Activated CD4-positive, alpha-beta T cell treated with anti-CD3 and anti-CD28 coated beads, Interleukin-2, Interleukin-4, amounts not matched to agents 100 ng/mL and 50 ng/mL, durations not matched to agents 16 hours and 8 hours (primary cell): Measurements from ENCODE around the gene RANBP3.
"Not testable (repeated sequence)": the region's sequence is repeated elsewhere in the genome, so short reads cannot be mapped to it uniquely, and the experiment has no call there.

Source experiments
- DNase-seq: peaks from one replicate; pipeline ENCODE4 v3.0.0-alpha.2; 2020; ENCODE audit warnings: low spot score

RANBP3 gene

GRCh38 chr19:6006070-6006446, 28.1 kb upstream of the RANBP3 start:
- DNase-seq: not testable (repeated sequence)

DNA sequence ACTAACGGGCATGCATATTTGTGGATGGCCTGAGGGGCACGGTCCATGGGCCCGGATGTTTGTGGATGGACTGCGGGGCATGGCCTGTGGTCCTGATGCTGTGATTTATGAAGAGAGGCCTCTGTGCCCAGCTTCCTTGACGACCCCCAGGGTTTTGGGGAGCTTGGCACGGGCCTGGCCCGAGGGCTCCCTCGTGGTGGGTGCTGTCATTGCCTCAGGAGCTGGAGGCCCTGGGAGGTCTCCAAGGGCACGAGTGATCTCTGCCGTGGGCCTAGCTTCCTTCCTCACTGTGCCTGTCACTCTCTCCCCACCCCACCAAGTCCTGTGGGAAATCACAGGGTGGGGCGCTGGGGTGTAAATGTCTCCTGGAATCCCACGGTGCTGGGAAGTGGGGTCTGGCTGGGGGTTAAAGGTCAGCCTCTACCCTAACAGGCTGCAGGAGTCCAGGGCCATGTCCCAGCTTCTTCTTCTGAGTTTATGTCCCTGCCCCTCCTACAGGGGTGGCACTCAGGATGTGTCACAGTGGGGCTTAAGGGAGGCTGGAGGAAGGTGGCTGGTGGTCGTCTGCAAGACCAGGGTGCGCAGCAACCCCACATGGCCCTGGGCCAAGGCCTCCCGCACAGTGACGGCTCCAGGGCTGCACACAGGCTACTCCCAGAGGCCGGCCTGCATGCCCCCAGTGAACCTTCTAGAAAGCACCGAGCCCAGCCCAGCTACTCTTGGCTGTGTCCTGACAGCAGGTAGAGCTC, 27.6 kb upstream of the RANBP3 start:
- no peak for DNase-seq

- no peak for DNase-seq
Observed at GRCh38 chr19:6003976-6004375, 26.0 kb upstream of the RANBP3 start.

DNA sequence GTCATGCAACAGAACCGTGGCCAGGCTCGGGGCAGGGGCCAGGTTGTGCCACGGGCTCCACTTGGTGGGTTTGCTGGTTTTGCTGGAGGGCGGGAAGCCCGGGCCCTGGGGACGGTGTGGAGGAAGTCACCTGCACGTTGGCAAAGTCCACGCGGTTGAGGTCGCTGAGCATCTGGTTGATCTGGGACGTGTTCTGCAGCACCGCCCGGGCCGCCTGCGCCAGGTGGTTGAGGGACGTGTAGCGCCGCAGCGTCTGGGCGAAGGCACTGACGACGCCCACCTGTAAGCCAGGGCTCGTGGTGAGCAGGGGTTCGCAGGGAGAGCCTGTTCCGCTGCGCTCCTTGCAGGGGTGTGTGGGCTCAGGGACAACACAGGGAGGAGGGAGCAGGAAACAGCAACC, 24.7 kb upstream of the RANBP3 start:
- DNase-seq: no peak

DNA sequence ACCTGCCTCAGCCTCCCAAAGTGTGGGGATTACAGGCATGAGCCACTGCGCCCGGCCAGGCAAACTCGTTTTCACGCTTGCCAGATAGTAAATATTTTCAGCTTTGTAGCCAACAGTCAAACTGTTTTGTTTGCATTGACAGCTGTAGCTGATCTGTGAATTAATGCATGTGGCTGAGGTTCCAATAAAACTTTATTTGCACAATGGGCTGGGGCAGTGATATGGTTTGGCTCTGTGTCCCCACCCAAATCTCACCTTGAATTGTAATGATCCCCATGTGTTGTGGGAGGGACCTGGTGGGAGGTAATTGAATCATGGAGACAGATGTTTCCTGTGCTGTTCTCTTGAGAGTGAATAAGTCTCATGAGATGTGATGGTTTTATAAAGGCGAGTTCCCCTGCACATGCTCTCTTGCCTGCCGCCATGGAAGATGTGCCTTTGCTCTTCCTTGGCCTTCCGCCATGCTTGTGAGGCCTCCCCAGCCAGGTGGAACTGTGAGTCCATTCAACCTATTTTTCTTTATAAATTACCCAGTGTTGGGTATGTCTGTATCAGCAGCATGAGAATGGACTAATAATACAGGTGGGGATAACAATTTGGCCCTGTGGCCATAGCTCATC, 22.4 kb upstream of the RANBP3 start:
- no peak for DNase-seq

- no peak for DNase-seq
Observed at GRCh38 chr19:5999693-6000092, 21.8 kb upstream of the RANBP3 start.

- no peak for DNase-seq
Observed at GRCh38 chr19:5997371-5997770, 19.4 kb upstream of the RANBP3 start.

DNA sequence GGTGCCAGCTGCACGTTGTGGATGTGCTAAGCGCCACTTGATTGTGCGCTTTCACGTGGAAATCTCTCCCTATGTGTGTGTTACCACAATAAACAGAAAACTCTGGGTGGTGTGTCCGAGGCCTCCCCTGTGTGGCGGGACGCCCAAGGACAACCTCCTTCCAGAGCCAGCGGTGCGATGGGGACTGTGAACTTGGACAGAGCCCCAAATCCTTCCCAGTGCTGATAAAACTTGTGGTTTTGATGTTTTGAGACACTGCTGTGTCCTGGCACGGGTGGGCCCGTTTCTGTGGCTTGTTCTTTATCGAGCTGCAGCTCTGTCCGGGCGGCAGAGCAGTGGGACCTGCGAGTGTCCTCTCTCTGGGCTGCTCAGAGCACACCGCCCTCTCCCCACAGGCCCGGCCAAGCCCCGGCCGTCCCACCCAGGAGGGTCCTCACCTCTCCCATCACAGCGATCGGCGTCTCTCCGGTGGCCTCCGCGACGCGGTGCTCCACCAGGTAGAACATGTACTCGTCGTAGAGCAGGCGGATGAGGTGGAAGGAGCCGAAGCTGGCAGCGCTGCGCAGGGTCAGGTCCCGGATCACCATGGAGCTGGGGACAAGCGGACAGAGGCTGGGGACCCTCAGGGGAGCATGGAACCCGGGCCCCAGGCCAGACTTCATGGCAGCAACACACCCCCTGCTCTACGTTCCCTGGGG, 18.8 kb upstream of the RANBP3 start:
- DNase-seq: no peak

DNA sequence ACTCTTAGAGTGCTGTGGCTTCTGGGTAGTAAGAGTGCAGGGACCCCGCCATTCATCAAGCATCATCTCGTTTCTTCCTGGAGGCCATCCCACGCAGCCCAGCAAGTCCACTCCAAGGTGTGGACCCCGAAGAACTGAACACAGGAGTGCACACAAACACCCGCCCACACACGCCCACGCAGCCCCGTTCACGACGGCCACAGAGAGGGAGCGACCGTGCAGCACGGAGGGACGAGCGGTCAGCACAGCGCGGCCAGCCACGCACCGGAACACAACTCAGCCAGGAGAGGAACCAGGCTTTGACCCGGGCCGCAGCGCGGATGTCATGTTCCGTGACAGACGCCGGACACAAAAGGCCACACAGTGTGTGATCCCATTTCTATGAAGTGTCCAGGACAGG, 18.2 kb upstream of the RANBP3 start:
- DNase-seq: no peak

GRCh38 chr19:5995606-5996005, 17.7 kb upstream of the RANBP3 start:
- no peak for DNase-seq

DNA sequence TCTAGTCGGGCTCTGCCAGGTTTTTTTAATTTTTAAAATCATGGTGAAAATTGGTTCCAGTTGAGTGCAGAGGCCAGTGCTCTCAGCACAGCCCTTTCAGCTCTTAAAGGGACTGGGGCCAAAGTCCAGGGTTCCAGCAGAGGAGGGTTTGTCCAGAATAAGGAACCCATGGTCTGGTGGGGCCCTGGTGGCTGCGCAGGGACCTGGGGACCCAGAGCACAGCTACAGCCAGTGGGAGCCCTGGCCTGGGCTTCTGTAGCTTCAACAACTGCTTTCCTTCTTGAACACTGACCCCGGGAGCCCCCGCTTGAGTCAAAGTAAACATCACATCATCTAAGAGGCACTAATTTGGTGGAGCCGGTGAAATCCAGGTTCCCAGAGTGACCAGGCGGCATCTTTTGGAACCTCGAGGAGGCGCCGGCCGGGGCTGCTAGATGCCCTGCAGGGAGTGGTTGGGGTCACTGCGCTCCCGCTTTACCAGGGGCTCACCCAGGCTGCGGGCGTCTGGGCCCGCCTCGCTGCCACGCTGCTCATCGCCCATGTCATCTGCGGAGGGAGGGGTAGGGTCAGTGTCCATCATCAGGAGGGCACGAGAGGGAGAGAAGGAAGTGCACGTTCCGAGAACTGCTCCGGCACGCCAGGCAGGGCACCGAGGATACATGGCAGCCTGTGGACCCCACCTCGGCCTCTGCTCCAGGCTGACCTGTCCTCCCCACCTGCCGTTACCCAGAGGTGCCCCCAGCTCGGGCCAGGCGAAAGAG, 16.6 kb upstream of the RANBP3 start:
- DNase-seq: no peak

DNA sequence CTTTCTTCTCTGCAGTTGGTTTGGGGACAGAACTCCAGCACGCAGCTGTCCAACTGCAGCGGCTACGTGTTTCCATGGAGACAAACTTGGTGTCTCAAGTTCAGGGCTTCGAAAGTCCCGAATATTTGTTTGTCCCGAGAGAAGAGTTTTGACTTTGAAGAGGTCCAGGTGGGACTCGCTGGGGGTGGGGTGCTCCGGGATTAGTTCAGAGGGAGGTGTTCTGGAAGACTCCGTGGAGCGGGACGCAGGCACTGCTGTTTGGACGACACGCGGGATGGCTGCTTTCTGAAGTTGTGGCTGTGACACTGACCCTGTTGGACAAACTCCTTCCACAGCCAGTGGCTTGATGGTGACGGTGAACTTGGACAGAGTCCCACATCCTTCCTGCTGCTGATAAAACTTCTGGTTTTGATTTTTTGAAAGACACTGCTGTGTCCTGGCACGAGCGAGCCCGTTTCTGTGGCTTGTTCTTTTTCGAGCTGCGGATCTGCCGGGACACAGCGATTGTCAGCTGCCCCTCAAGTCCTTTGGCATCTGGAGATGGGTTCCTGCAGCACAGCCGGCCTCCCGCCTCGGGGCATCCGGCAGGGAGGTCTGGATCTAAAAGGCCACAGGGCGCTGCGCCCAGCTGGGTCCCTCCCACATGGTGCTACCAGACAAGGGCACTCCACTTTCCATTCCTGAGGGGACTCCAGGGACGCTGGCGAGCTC, 15.9 kb upstream of the RANBP3 start:
- DNase-seq: no peak

GRCh38 chr19:5993201-5993600, 15.3 kb upstream of the RANBP3 start:
- no peak for DNase-seq

DNA sequence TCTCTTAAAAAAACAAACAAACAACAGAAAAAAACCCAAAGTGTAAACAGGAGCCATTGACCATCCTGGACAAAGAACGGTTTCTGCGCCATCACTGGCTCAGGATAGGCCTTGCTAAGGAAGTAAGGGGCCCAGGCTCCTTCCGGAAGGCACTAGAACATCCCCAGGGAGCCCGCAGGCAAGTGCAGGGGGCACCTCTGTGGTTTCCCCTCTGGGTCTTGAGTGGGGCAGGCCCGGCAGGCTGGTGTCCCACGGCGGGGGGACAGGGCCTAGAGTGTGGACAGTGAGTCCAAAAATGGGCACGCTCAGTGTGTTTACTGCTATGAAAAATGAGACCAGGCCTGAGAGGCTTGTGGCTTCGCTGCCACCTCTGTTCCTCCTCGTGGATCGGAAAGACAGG, 14.8 kb upstream of the RANBP3 start:
- no peak for DNase-seq

- DNase-seq: no peak
Observed at GRCh38 chr19:5991244-5991838, 13.4 kb upstream of the RANBP3 start.

DNA sequence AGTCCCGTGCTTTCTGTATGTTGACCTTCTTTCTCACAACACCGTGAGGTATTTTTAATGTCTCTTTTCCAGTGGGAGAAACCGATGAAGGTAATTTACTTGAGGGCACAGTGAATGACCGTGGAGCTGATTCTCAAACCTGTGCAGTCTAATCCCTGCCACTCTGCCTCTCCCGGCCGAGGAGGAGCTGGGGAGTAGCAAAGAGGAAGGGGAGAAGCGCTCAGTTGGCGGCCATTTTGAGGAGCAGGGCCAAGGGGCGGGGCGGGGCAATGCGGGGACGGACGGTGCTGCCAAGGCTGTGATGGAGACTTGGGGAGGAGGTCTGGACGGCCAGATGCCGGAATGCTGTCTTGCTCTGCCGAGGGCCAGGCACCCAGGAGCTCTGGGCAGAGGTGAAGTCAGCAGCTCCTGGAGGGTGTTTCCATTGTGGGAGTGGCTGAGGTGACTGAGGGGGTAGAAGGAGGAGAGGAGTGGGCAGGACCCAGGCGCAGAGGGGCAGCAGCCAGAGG, 12.4 kb upstream of the RANBP3 start:
- DNase-seq: no peak

DNA sequence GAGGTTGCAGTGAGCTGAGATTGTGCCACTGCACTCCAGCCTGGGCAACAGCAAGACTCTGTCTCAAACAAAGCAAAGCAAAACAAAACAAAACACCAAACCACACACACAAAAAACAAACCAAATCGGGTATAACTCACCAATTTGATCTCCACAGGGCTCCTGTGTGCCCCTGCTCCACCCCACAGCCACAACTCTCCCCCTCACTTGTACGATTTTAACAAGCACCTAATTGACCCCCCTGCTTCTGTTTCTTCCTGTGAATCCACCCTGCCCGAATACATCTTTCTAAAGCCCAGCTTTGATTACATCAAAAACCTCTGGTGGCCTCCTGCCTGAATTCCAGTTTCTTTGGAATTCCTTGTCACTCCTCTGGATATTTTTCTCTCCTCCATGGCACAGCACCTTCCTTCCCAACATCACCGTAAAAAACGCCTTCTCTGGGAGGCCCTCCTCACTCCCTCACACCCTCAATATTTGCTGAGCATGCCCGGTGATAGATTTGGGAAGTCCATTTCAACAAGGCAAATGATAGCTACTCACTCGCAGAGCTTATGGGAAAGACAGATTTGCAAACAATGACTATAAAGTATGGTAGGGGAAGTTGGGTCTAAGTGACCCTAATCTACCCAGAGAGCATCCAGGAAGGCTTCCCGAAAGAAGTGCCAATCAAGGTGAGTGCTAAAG, 11.6 kb upstream of the RANBP3 start:
- no peak for DNase-seq

GRCh38 chr19:5988517-5989387, 10.8 kb upstream of the RANBP3 start:
- no peak for DNase-seq

DNA sequence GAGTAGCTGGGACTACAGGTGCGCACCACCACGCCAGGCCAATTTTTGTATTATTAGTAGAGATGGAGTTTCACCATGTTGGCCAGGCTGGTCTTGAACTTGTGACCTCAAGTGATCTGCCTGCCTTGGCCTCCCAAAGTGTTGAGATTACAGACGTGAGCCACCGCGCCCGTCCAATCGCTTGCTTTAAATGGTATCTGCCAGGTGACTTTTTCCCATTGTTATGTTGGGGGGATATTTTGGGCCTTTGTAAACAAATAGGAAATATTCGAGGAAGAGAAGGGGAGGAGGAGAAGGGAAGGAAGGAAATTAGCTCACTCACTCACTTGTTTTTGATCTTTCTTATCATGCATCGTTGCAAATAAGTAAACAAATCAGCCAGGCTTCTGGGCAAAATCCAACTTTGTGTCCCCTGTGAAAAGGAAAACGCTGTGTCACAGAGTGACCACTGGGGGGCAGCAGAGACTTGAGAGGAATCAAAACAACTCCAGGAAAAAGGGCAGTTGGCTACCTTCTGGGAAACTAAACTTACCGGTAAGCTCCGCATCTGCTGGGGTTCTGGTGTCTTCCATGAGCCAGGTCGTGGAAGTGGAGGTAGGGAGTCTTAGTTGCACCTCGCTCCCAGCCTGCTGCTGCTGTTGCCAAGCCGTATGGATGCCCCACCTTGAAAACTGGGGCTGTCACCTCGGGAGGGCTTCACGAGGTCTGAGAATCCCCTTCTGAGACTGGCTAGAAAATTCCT, 9.3 kb upstream of the RANBP3 start:
- peak; percentile 80 for DNase-seq
